ENCODE results near the gene ATP1A4. TPM values are rescaled to one million over a fixed set of nuclear protein-coding genes. Genes with fewer than 3 reads are reported as not detected.

Gene ATP1A4
- total RNA-seq, 1 donor from 2014 or later, result 0.38 TPM

- H3K36me3 Mint-ChIP-seq, result no peaks in the 10 kb centered on the region
- no peak overlapping the region for H3K27ac Mint-ChIP-seq
- H3K4me1 Mint-ChIP-seq, result peaks cover 9% of the 10 kb centered on the region
- no peaks in the 10 kb centered on the region for H3K27me3 Mint-ChIP-seq (ENCODE audit: low read depth)
- no peaks in the 10 kb centered on the region for H3K9me3 Mint-ChIP-seq
- peak; percentile 80 to 92 for DNase-seq (ENCODE audit: low spot score in 2 of 2, unreplicated experiment in 2 of 2)
- TF ChIP-seq, protein P1, sequence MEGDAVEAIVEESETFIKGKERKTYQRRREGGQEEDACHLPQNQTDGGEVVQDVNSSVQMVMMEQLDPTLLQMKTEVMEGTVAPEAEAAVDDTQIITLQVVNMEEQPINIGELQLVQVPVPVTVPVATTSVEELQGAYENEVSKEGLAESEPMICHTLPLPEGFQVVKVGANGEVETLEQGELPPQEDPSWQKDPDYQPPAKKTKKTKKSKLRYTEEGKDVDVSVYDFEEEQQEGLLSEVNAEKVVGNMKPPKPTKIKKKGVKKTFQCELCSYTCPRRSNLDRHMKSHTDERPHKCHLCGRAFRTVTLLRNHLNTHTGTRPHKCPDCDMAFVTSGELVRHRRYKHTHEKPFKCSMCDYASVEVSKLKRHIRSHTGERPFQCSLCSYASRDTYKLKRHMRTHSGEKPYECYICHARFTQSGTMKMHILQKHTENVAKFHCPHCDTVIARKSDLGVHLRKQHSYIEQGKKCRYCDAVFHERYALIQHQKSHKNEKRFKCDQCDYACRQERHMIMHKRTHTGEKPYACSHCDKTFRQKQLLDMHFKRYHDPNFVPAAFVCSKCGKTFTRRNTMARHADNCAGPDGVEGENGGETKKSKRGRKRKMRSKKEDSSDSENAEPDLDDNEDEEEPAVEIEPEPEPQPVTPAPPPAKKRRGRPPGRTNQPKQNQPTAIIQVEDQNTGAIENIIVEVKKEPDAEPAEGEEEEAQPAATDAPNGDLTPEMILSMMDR (IDR thresholded peaks at IDR 0.05; ENCODE audit: unreplicated experiment), result peak; percentile 93
- H3K4me3 Mint-ChIP-seq, result no peak overlapping the region
These were observed 41.9 kb downstream of the ATP1A4 start for GRCh38 chr1:160193091-160193819.

GRCh38 chr1:160193832-160194736, 42.7 kb downstream of the ATP1A4 start:
- Mint-ChIP-seq H3K27me3 (ENCODE audit: low read depth) (no peaks in the 10 kb centered on the region), H3K36me3 (no peaks in the 10 kb centered on the region), H3K4me1 (peaks cover 9% of the 10 kb centered on the region), H3K27ac (no peak overlapping the region), H3K9me3 (no peaks in the 10 kb centered on the region), H3K4me3 (no peak overlapping the region)
- TF ChIP-seq, protein P1 (IDR thresholded peaks at IDR 0.05; ENCODE audit: unreplicated experiment), result no peak
- no peak for DNase-seq (ENCODE audit: low spot score in 2 of 2, unreplicated experiment in 2 of 2)

- Mint-ChIP-seq H3K27ac (no peak overlapping the region), H3K27me3 (ENCODE audit: low read depth) (no peaks in the 10 kb centered on the region), H3K9me3 (no peaks in the 10 kb centered on the region), H3K4me3 (no peak overlapping the region), H3K36me3 (no peaks in the 10 kb centered on the region), H3K4me1 (peaks cover 6% of the 10 kb centered on the region)
- no peak for DNase-seq (ENCODE audit: low spot score in 2 of 2, unreplicated experiment in 2 of 2)
- TF ChIP-seq, protein P1 (IDR thresholded peaks at IDR 0.05; ENCODE audit: unreplicated experiment), result no peak
These were observed 43.3 kb downstream of the ATP1A4 start for GRCh38 chr1:160194737-160195059.

- TF ChIP-seq, protein P1 (IDR thresholded peaks at IDR 0.05; ENCODE audit: unreplicated experiment), result no peak
These were observed 44.7 kb downstream of the ATP1A4 start for GRCh38 chr1:160196143-160196542.

GRCh38 chr1:160197231-160197630, 45.8 kb downstream of the ATP1A4 start:
- no peak overlapping the region for H3K4me3 Mint-ChIP-seq
- TF ChIP-seq, protein P1 (IDR thresholded peaks at IDR 0.05; ENCODE audit: unreplicated experiment), result no peak

More at GRCh38 chr1:160196143-160196542, 44.7 kb downstream of the ATP1A4 start:
- DNase-seq (ENCODE audit: low spot score in 2 of 2, unreplicated experiment in 2 of 2), result no peak
- Mint-ChIP-seq H3K9me3 (no peaks in the 10 kb centered on the region), H3K27ac (no peak overlapping the region), H3K36me3 (no peaks in the 10 kb centered on the region), H3K4me3 (no peak overlapping the region), H3K4me1 (peaks cover 3% of the 10 kb centered on the region), H3K27me3 (ENCODE audit: low read depth) (no peaks in the 10 kb centered on the region)

More at GRCh38 chr1:160197231-160197630, 45.8 kb downstream of the ATP1A4 start:
- H3K27me3 Mint-ChIP-seq (ENCODE audit: low read depth), result no peaks in the 10 kb centered on the region
- H3K27ac Mint-ChIP-seq, result no peak overlapping the region
- peaks cover 3% of the 10 kb centered on the region for H3K4me1 Mint-ChIP-seq
- H3K36me3 Mint-ChIP-seq, result no peaks in the 10 kb centered on the region
- H3K9me3 Mint-ChIP-seq, result no peaks in the 10 kb centered on the region
- no peak for DNase-seq (ENCODE audit: low spot score in 2 of 2, unreplicated experiment in 2 of 2)

Data from mesothelial cell of epicardium (in vitro differentiated cells).